Measurements from ENCODE around the gene LRRTM3.
A peak's percentile ranks its signal among the peaks of the same experiment; 100 is the strongest.

Gene LRRTM3

GRCh38 chr10:66925896-66926715, at the start of gene LRRTM3:
Gene LRRTM3, plus strand, starts transcription at chr10:66926036.
- Histone ChIP-seq H3K36me3 (ENCODE audit: control insufficient read depth in 2 of 2, insufficient read depth in 2 of 2, low read length in 2 of 2) (no peaks in the 10 kb centered on the region), H3K4me3 (ENCODE audit: low read length in 2 of 2) (peak within 1 kb of the TSS; percentile 28 to 63), H3K4me1 (ENCODE audit: control insufficient read depth, insufficient read depth, low read length) (peaks cover 5% of the 10 kb centered on the region), H3K27me3 (ENCODE audit: control insufficient read depth in 1 of 2, insufficient read depth in 2 of 2, low read length in 2 of 2) (peaks cover 3 to 17% of the 10 kb centered on the region in 2 donors), H3K9me3 (ENCODE audit: control insufficient read depth in 2 of 2, low read length in 2 of 2) (no peaks in the 10 kb centered on the region), H3K9ac (ENCODE audit: low read length in 2 of 2) (no peak within 1 kb of the TSS), H3K27ac (ENCODE audit: low read length) (no peak within 1 kb of the TSS)

- H3K4me1 ChIP-seq (ENCODE audit: control insufficient read depth, insufficient read depth, low read length): no peaks in the 10 kb centered on the region
- H3K27me3 ChIP-seq (ENCODE audit: control insufficient read depth in 1 of 2, insufficient read depth in 2 of 2, low read length in 2 of 2): no peaks in the 10 kb centered on the region
- H3K27ac ChIP-seq (ENCODE audit: low read length): no peak overlapping the region
- no peak overlapping the region for H3K9ac ChIP-seq (ENCODE audit: low read length in 2 of 2)
- H3K9me3 ChIP-seq (ENCODE audit: control insufficient read depth in 2 of 2, low read length in 2 of 2): no peaks in the 10 kb centered on the region
- H3K36me3 ChIP-seq (ENCODE audit: control insufficient read depth in 2 of 2, insufficient read depth in 2 of 2, low read length in 2 of 2): no peaks in the 10 kb centered on the region
- no peak overlapping the region for H3K4me3 ChIP-seq (ENCODE audit: low read length in 2 of 2)
Observed at GRCh38 chr10:66877361-66877760, 48.5 kb upstream of the LRRTM3 start.

- Histone ChIP-seq H3K27ac (ENCODE audit: low read length) (no peak overlapping the region), H3K9ac (ENCODE audit: low read length in 2 of 2) (no peak overlapping the region), H3K27me3 (ENCODE audit: control insufficient read depth in 1 of 2, insufficient read depth in 2 of 2, low read length in 2 of 2) (no peaks in the 10 kb centered on the region), H3K36me3 (ENCODE audit: control insufficient read depth in 2 of 2, insufficient read depth in 2 of 2, low read length in 2 of 2) (no peaks in the 10 kb centered on the region), H3K9me3 (ENCODE audit: control insufficient read depth in 2 of 2, low read length in 2 of 2) (no peaks in the 10 kb centered on the region), H3K4me3 (ENCODE audit: low read length in 2 of 2) (no peak overlapping the region), H3K4me1 (ENCODE audit: control insufficient read depth, insufficient read depth, low read length) (no peaks in the 10 kb centered on the region)
Observed at GRCh38 chr10:66880292-66880691, 45.5 kb upstream of the LRRTM3 start.

GRCh38 chr10:66880826-66881225, 45.0 kb upstream of the LRRTM3 start:
- H3K27ac ChIP-seq (ENCODE audit: low read length): no peak overlapping the region
- no peaks in the 10 kb centered on the region for H3K27me3 ChIP-seq (ENCODE audit: control insufficient read depth in 1 of 2, insufficient read depth in 2 of 2, low read length in 2 of 2)
- H3K4me1 ChIP-seq (ENCODE audit: control insufficient read depth, insufficient read depth, low read length): no peaks in the 10 kb centered on the region
- no peak overlapping the region for H3K9ac ChIP-seq (ENCODE audit: low read length in 2 of 2)
- no peaks in the 10 kb centered on the region for H3K36me3 ChIP-seq (ENCODE audit: control insufficient read depth in 2 of 2, insufficient read depth in 2 of 2, low read length in 2 of 2)
- no peak overlapping the region for H3K4me3 ChIP-seq (ENCODE audit: low read length in 2 of 2)
- H3K9me3 ChIP-seq (ENCODE audit: control insufficient read depth in 2 of 2, low read length in 2 of 2): no peaks in the 10 kb centered on the region

- Histone ChIP-seq H3K36me3 (ENCODE audit: control insufficient read depth in 2 of 2, insufficient read depth in 2 of 2, low read length in 2 of 2) (no peaks in the 10 kb centered on the region), H3K27me3 (ENCODE audit: control insufficient read depth in 1 of 2, insufficient read depth in 2 of 2, low read length in 2 of 2) (no peaks in the 10 kb centered on the region), H3K4me3 (ENCODE audit: low read length in 2 of 2) (no peak overlapping the region), H3K9me3 (ENCODE audit: control insufficient read depth in 2 of 2, low read length in 2 of 2) (no peaks in the 10 kb centered on the region), H3K9ac (ENCODE audit: low read length in 2 of 2) (no peak overlapping the region), H3K4me1 (ENCODE audit: control insufficient read depth, insufficient read depth, low read length) (no peaks in the 10 kb centered on the region), H3K27ac (ENCODE audit: low read length) (no peak overlapping the region)
Observed at GRCh38 chr10:66881814-66882213, 44.0 kb upstream of the LRRTM3 start.

GRCh38 chr10:66882271-66882670, 43.6 kb upstream of the LRRTM3 start:
- Histone ChIP-seq H3K4me1 (ENCODE audit: control insufficient read depth, insufficient read depth, low read length) (no peaks in the 10 kb centered on the region), H3K27ac (ENCODE audit: low read length) (no peak overlapping the region), H3K9me3 (ENCODE audit: control insufficient read depth in 2 of 2, low read length in 2 of 2) (no peaks in the 10 kb centered on the region), H3K4me3 (ENCODE audit: low read length in 2 of 2) (no peak overlapping the region), H3K9ac (ENCODE audit: low read length in 2 of 2) (no peak overlapping the region), H3K27me3 (ENCODE audit: control insufficient read depth in 1 of 2, insufficient read depth in 2 of 2, low read length in 2 of 2) (no peaks in the 10 kb centered on the region), H3K36me3 (ENCODE audit: control insufficient read depth in 2 of 2, insufficient read depth in 2 of 2, low read length in 2 of 2) (no peaks in the 10 kb centered on the region)

GRCh38 chr10:66886848-66887247, 39.0 kb upstream of the LRRTM3 start:
- no peaks in the 10 kb centered on the region for H3K27me3 ChIP-seq (ENCODE audit: control insufficient read depth in 1 of 2, insufficient read depth in 2 of 2, low read length in 2 of 2)
- no peak overlapping the region for H3K4me3 ChIP-seq (ENCODE audit: low read length in 2 of 2)
- H3K9ac ChIP-seq (ENCODE audit: low read length in 2 of 2): no peak overlapping the region
- no peaks in the 10 kb centered on the region for H3K36me3 ChIP-seq (ENCODE audit: control insufficient read depth in 2 of 2, insufficient read depth in 2 of 2, low read length in 2 of 2)
- no peaks in the 10 kb centered on the region for H3K9me3 ChIP-seq (ENCODE audit: control insufficient read depth in 2 of 2, low read length in 2 of 2)
- H3K27ac ChIP-seq (ENCODE audit: low read length): no peak overlapping the region
- no peaks in the 10 kb centered on the region for H3K4me1 ChIP-seq (ENCODE audit: control insufficient read depth, insufficient read depth, low read length)

- Histone ChIP-seq H3K27me3 (ENCODE audit: control insufficient read depth in 1 of 2, insufficient read depth in 2 of 2, low read length in 2 of 2) (no peaks in the 10 kb centered on the region), H3K9me3 (ENCODE audit: control insufficient read depth in 2 of 2, low read length in 2 of 2) (no peaks in the 10 kb centered on the region), H3K27ac (ENCODE audit: low read length) (no peak overlapping the region), H3K4me1 (ENCODE audit: control insufficient read depth, insufficient read depth, low read length) (no peaks in the 10 kb centered on the region), H3K36me3 (ENCODE audit: control insufficient read depth in 2 of 2, insufficient read depth in 2 of 2, low read length in 2 of 2) (no peaks in the 10 kb centered on the region), H3K4me3 (ENCODE audit: low read length in 2 of 2) (no peak overlapping the region), H3K9ac (ENCODE audit: low read length in 2 of 2) (no peak overlapping the region)
Observed at GRCh38 chr10:66888237-66888636, 37.6 kb upstream of the LRRTM3 start.

- Histone ChIP-seq H3K4me3 (ENCODE audit: low read length in 2 of 2) (no peak overlapping the region), H3K36me3 (ENCODE audit: control insufficient read depth in 2 of 2, insufficient read depth in 2 of 2, low read length in 2 of 2) (no peaks in the 10 kb centered on the region), H3K9ac (ENCODE audit: low read length in 2 of 2) (no peak overlapping the region)
Observed at GRCh38 chr10:66892871-66893270, 33.0 kb upstream of the LRRTM3 start.

GRCh38 chr10:66910671-66911070, 15.2 kb upstream of the LRRTM3 start:
- H3K27me3 ChIP-seq (ENCODE audit: control insufficient read depth in 1 of 2, insufficient read depth in 2 of 2, low read length in 2 of 2): no peaks in the 10 kb centered on the region
- no peaks in the 10 kb centered on the region for H3K4me1 ChIP-seq (ENCODE audit: control insufficient read depth, insufficient read depth, low read length)
- no peak overlapping the region for H3K9ac ChIP-seq (ENCODE audit: low read length in 2 of 2)
- H3K27ac ChIP-seq (ENCODE audit: low read length): no peak overlapping the region
- no peaks in the 10 kb centered on the region for H3K36me3 ChIP-seq (ENCODE audit: control insufficient read depth in 2 of 2, insufficient read depth in 2 of 2, low read length in 2 of 2)
- no peak overlapping the region for H3K4me3 ChIP-seq (ENCODE audit: low read length in 2 of 2)
- H3K9me3 ChIP-seq (ENCODE audit: control insufficient read depth in 2 of 2, low read length in 2 of 2): no peaks in the 10 kb centered on the region

More at GRCh38 chr10:66892871-66893270, 33.0 kb upstream of the LRRTM3 start:
- no peak overlapping the region for H3K27ac ChIP-seq (ENCODE audit: low read length)
- H3K9me3 ChIP-seq (ENCODE audit: control insufficient read depth in 2 of 2, low read length in 2 of 2): no peaks in the 10 kb centered on the region
- no peaks in the 10 kb centered on the region for H3K27me3 ChIP-seq (ENCODE audit: control insufficient read depth in 1 of 2, insufficient read depth in 2 of 2, low read length in 2 of 2)
- no peaks in the 10 kb centered on the region for H3K4me1 ChIP-seq (ENCODE audit: control insufficient read depth, insufficient read depth, low read length)

GRCh38 chr10:66916030-66916429, 9.8 kb upstream of the LRRTM3 start:
- Histone ChIP-seq H3K9ac (ENCODE audit: low read length in 2 of 2) (no peak overlapping the region), H3K27ac (ENCODE audit: low read length) (no peak overlapping the region), H3K27me3 (ENCODE audit: control insufficient read depth in 1 of 2, insufficient read depth in 2 of 2, low read length in 2 of 2) (no peaks in the 10 kb centered on the region), H3K4me1 (ENCODE audit: control insufficient read depth, insufficient read depth, low read length) (no peaks in the 10 kb centered on the region), H3K36me3 (ENCODE audit: control insufficient read depth in 2 of 2, insufficient read depth in 2 of 2, low read length in 2 of 2) (no peaks in the 10 kb centered on the region), H3K9me3 (ENCODE audit: control insufficient read depth in 2 of 2, low read length in 2 of 2) (no peaks in the 10 kb centered on the region), H3K4me3 (ENCODE audit: low read length in 2 of 2) (no peak overlapping the region)

Data from stomach smooth muscle (tissue), 2 donors.